Kidney epithelial cell (primary cell): ENCODE measurements around the gene DUS3L. TPM values are rescaled to one million over a fixed set of nuclear protein-coding genes. Genes with fewer than 3 reads are reported as not detected.

ENCODE experiments used
- DNase-seq: peaks from one replicate; pipeline ENCODE4 v3.0.0-alpha.2; 2010; ENCODE audit warnings: low read depth
- H3K27me3 ChIP-seq: 2 replicates; pipeline ENCODE4 v1.6.0; 2011; ENCODE audit warnings: low read length; ENCODE audit not compliant: control insufficient read depth, insufficient read depth
- H3K36me3 ChIP-seq: 2 replicates; pipeline ENCODE4 v1.5.1; 2011; ENCODE audit warnings: low read length; ENCODE audit not compliant: control insufficient read depth, insufficient read depth
- H3K4me3 ChIP-seq: 2 replicates; pipeline ENCODE4 v1.5.1; 2011; ENCODE audit warnings: low read depth, mild to moderate bottlenecking, control low read depth, low read length
- CTCF ChIP-seq: IDR thresholded peaks from 2 replicates; pipeline ENCODE4 v1.5.1; 2011; ENCODE audit warnings: mild to moderate bottlenecking, moderate library complexity, low read length, control low read depth, inconsistent platforms; ENCODE audit not compliant: insufficient read depth, poor library complexity, severe bottlenecking
- total RNA-seq: library from RNA; depleted of rRNA; stranded (reverse); fragments of >200 nt; gene quantifications from 2 replicates; pipeline ENCODE4 v1.2.3, GENCODE V29; 2015

DUS3L gene
- total RNA-seq, 1 donor from 2014 or later, result 43.4 TPM

GRCh38 chr19:5817218-5817617 is 26.3 kb upstream of the DUS3L start:
- DNase-seq, result no peak
- Histone ChIP-seq H3K36me3 (no peaks in the 10 kb centered on the region), H3K27me3 (peaks cover 15% of the 10 kb centered on the region), H3K4me3 (no peak overlapping the region)
- TF ChIP-seq CTCF, result no peak

- no peaks in the 10 kb centered on the region for H3K36me3 ChIP-seq
- no peak for TF ChIP-seq CTCF
- no peak for DNase-seq
- H3K27me3 ChIP-seq, result peaks cover 12% of the 10 kb centered on the region
- no peak overlapping the region for H3K4me3 ChIP-seq
Measured at GRCh38 chr19:5814852-5815246, 23.9 kb upstream of the DUS3L start.

- TF ChIP-seq CTCF, result no peak
- H3K27me3 ChIP-seq, result peaks cover 12% of the 10 kb centered on the region
- no peak overlapping the region for H3K4me3 ChIP-seq
- DNase-seq, result no peak
- no peaks in the 10 kb centered on the region for H3K36me3 ChIP-seq
Measured at GRCh38 chr19:5814123-5814851, 23.3 kb upstream of the DUS3L start.

- DNase-seq, result no peak
- Histone ChIP-seq H3K27me3 (peaks cover 16% of the 10 kb centered on the region), H3K4me3 (no peak overlapping the region), H3K36me3 (no peaks in the 10 kb centered on the region)
- no peak for TF ChIP-seq CTCF
Measured at GRCh38 chr19:5811117-5811516, 20.2 kb upstream of the DUS3L start.

GRCh38 chr19:5809469-5809868 is 18.5 kb upstream of the DUS3L start:
- TF ChIP-seq CTCF, result no peak
- H3K27me3 ChIP-seq, result peaks cover 20% of the 10 kb centered on the region
- no peak overlapping the region for H3K4me3 ChIP-seq
- DNase-seq, result no peak
- no peaks in the 10 kb centered on the region for H3K36me3 ChIP-seq

GRCh38 chr19:5809053-5809452 is 18.1 kb upstream of the DUS3L start:
- Histone ChIP-seq H3K36me3 (no peaks in the 10 kb centered on the region), H3K4me3 (no peak overlapping the region), H3K27me3 (peaks cover 22% of the 10 kb centered on the region)
- DNase-seq, result no peak
- TF ChIP-seq CTCF, result no peak
